DMS153 treated with DMSO at 0.1 percent for 48 hours (cell line): ENCODE results near the gene PIK3CA.
"Not testable (repeated sequence)": the region's sequence is repeated elsewhere in the genome, so short reads cannot be mapped to it uniquely, and the experiment has no call there.

ENCODE experiments used
- DNase-seq: peaks from one replicate; lab custom pipeline; 2025; ENCODE audit not compliant: unreplicated experiment; lab: John Stamatoyannopoulos, UW

Gene PIK3CA

GRCh38 chr3:179196098-179196497, 47.9 kb downstream of the PIK3CA start:
- no peak for DNase-seq

- DNase-seq, result no peak
Observed at GRCh38 chr3:179196700-179197099, 48.5 kb downstream of the PIK3CA start.

- DNase-seq, result no peak
Observed at GRCh38 chr3:179200790-179201189, 52.6 kb downstream of the PIK3CA start.

GRCh38 chr3:179215550-179215949, 67.4 kb downstream of the PIK3CA start:
- DNase-seq, result not testable (repeated sequence)

GRCh38 chr3:179218213-179218612, 70.1 kb downstream of the PIK3CA start:
- not testable (repeated sequence) for DNase-seq

- DNase-seq, result no peak
Observed at GRCh38 chr3:179223548-179223947, 75.4 kb downstream of the PIK3CA start.

GRCh38 chr3:179224584-179224983, 76.4 kb downstream of the PIK3CA start:
- no peak for DNase-seq

- no peak for DNase-seq
Observed at GRCh38 chr3:179227349-179227748, 79.2 kb downstream of the PIK3CA start.

GRCh38 chr3:179229177-179229576, 81.0 kb downstream of the PIK3CA start:
- DNase-seq, result no peak

- DNase-seq, result no peak
Observed at GRCh38 chr3:179233043-179233442, 84.9 kb downstream of the PIK3CA start.

GRCh38 chr3:179234199-179234598, 86.0 kb downstream of the PIK3CA start:
- DNase-seq, result no peak

- DNase-seq, result no peak
Observed at GRCh38 chr3:179236669-179237301, 88.6 kb downstream of the PIK3CA start.

- DNase-seq, result not testable (repeated sequence)
Observed at GRCh38 chr3:179240299-179240698, 92.1 kb downstream of the PIK3CA start.

GRCh38 chr3:179242859-179243258, 94.7 kb downstream of the PIK3CA start:
- DNase-seq, result not testable (repeated sequence)

- no peak for DNase-seq
Observed at GRCh38 chr3:179244878-179245277, 96.7 kb downstream of the PIK3CA start.

- DNase-seq, result no peak
Observed at GRCh38 chr3:179247289-179248015, 99.3 kb downstream of the PIK3CA start.

GRCh38 chr3:179250803-179251476, 102.8 kb downstream of the PIK3CA start, which contains the start of gene KCNMB3:
KCNMB3 (minus strand) TSS chr3:179251114; CDS start chr3:179250990, 124 bp downstream.
- no peak for DNase-seq

GRCh38 chr3:179256813-179257212, 108.7 kb downstream of the PIK3CA start:
- no peak for DNase-seq

GRCh38 chr3:179257742-179258141, 109.6 kb downstream of the PIK3CA start:
- not testable (repeated sequence) for DNase-seq

- no peak for DNase-seq
Observed at GRCh38 chr3:179258820-179259219, 110.7 kb downstream of the PIK3CA start.

GRCh38 chr3:179259959-179260756, 112.0 kb downstream of the PIK3CA start:
- DNase-seq, result not testable (repeated sequence)
